NOMO-1 treated with DMSO at 0.1 percent for 48 hours (cell line): ENCODE results near the gene ZBTB7A.

Experiments used
- DNase-seq: peaks from one replicate; lab custom pipeline; 2025; ENCODE audit not compliant: unreplicated experiment; lab: John Stamatoyannopoulos, UW

The ZBTB7A gene

DNA sequence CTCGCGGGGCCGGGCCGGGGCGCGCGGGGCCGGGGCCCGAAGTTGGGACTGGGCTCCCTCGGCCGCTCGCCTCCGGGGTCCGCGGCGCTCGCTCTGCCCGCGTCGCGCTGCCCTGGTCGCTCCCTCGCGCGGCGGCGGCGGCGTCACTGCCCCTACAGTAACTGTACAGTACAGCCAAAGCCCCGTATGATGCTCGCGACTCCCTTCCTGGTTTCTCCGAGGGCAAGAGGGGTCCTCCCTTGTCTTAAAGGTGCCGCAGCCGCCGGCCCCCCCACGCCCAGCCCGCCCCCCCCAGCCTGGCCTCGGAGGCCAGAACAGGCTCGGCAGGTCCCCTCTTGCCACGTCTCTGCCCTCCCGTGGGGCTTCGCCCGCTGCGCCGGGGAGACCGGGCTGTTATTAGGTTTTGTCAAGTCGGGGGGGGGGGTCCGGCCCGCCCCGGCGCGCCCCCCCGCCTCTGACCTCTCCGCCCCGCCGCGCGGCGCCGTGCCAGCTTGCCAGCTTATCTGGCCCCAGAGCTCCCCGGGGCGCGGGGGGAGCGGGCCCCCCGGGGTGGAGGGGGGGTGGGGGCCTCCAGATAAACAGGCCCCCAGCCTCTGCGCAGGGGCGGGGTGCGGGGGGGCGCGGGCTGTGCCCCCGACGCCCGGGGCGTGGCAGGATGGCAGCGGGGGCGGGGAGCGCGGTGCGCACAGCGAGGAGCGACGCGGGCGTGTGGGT, at the start of gene ZBTB7A:
Gene ZBTB7A (minus strand): TSS at position 218 of the 714 bp plus-strand sequence. CDS start 11,667 bp downstream, outside the sequence.
- peak; percentile 94 for DNase-seq

DNA sequence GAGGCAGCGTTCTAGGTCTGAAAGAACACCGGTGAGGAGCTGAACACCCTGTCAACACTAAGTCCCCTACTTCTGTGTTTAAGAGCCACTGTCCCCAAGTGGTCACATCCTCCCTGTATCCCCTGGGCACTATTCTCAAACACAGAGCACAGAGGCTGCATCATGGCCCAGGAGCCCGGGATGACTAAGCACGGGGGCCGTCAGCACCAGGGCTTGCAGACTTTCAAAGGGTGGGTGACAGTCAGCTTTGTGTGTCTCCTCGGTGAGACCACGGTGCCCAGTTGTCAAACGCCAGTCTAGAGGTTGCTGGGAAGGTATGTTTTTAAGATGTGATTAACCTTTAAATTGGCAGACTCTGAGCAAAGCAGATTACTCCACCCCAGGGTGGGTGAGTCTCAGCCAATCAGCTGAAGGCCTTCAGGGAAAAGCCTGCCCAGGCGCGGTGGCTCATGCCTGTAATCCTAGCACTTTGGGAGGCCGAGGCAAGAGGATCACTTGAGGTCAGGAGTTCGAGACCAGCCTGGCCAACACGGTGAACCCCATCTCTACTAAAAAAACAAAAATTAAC, 49.2 kb upstream of the ZBTB7A start:
- no peak for DNase-seq

DNA sequence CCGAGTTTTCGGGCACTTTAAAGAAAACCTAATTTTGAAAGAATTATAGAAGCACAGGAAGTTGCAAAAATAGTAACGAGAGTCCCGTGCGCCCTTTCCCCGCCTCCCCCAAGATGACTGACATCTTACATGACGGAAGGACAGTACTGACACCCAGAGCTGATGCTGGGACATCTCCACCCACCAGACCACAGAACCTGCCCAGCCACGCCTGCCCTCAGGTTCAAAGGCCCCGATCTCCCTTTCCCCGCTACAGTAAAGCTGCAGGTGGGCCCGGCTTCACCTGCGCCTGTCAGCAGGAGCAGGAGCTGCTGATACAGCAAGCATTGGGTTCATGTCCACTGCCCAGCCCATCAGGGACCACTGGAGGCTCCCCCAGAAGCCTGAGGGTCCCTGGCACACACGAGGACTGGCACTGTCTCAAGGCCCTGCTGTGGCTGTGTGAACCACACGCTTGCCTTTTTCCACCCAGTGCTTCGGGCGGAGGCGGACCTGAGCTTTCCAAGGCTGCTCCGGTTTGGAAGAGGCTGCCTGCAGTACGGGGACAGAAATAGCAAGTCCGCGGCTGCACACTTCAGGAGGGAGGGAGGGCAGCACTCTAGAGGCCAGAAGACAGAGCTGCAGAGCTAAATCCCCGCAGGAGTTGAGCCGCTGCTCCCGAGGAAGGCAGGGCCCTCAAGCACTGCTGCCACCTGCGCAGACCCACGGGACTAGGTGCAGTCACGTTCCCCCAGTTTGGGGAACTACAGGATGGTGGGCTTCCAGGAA, 48.5 kb upstream of the ZBTB7A start:
- peak; percentile 86 for DNase-seq

DNA sequence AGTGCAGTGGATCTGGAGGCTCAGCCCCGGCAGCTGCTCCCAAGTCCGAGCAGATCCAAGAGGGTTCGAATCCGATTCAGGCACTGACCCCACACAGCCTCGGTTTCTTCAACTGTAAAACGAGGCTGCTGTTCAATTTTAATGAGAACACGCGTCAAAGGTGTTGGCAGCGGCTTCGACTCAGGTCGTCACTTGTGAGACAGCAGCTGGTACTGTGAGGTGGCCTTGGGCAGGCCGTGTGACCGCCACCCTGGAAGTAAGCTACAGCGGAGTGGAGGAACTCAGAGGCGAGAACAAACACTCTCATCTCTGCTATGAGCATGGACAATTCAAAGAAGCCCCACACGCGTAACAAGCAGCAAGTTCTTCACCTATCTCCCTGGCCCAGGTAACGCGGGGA, 47.5 kb upstream of the ZBTB7A start:
- DNase-seq, result no peak

DNA sequence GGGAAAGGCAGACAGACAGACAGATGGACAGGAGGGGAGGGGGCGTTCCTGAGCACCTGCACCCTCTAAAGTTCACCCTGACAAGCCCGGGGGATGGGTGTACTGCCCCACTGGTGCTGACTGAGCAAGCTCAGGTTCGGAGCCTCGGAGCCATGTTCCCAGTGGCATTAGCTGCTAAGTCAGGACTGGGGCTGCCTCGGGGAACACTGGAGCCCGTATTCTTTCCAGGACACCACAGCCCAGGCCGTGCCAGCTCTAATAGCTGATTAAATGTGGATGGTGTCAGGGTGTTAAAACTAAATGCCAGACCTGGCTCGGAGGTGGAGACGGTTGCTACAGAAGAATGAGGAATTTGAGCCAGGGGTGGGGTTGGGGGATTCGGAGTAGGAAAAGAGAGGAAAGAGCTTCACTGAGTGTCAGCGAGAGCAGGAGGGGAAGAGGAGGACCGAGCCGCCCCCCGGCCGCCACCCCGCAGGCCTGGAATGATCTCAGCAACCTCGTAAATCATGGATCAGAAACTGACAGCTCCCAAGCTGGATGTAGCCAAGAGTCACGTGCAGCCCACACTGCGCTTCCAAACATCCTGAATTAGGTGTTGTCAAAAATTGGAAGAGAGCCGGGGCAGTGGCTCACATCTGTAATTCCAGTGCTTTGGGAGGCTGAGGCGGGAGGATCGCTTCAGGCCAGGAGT, 46.8 kb upstream of the ZBTB7A start:
- no peak for DNase-seq

DNA sequence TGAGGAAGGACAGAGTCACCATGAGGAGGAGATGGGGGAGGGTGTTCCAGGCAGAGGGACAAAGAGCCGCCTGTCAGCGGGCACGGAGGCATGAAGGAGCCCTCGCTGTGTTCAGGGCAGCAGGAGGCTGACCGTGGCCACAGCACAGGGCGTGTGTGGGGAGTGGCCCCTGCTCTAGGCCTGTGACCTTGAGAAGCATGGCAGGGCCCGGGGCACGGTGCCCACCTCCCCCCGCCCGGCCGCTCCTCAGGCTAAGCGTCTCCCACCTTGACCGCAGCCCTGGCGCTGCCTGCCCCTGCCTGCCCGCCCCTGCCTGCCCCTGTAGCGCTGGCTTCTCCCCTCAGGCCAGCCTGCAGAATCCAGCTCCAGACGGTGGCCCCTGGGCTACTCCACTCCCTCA, 45.7 kb upstream of the ZBTB7A start:
- DNase-seq, result no peak

DNA sequence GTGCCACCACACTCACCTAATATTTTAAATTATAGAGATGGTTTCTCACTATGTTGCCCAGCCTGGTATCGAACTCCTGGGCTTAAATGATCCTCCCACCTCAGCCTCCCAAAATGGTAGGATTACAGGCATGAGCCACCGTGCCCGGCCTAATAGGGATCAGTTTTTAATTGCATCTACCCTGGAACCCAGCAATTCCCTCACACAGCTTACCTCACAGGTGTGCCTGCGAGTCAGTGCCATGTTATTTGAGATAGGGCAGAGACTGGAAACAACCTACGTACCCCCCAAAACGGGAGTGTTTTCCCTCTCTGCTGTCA, 42.9 kb upstream of the ZBTB7A start:
- no peak for DNase-seq

DNA sequence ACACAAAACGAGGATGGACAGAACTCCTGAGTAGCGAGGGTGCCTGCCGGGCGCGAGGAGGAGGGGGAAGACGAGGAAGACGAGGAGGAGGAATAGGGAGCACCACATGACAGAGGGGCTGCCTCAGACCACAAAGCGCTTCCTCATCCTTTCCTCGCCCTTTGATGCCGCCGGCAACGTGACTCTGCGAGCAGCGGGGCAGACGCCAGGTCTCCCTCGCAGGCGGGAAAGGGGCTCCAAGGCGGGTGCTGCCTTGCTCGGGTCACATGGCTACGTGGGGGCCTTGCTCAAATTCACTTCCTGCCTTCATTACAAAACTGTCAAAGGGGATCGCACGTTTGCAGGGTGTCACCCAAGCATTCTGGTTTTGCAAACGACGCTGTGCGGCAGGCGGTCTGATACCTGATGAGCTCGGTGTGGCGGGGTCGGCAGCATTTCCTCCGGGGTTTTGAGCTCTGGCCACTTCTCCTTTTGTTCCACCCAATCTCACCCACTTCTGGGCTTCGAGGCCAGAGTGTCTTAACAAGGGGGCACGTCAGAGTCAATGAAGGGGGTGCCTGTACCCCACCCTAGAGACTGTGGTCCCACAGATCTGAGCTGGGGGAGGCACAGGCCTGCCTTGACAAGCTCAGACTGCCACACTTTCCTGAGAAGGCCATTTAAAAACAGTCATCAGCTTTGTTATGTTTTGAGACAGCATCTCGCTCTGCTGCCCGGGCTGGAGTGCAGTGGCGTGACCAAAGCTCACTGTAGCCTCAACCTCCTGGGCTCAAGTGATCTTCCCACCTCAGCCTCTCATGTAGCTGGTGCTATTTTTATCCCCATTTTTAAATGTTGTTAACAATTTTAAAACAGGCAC, 42.3 kb upstream of the ZBTB7A start:
- peak; percentile 97 for DNase-seq

DNA sequence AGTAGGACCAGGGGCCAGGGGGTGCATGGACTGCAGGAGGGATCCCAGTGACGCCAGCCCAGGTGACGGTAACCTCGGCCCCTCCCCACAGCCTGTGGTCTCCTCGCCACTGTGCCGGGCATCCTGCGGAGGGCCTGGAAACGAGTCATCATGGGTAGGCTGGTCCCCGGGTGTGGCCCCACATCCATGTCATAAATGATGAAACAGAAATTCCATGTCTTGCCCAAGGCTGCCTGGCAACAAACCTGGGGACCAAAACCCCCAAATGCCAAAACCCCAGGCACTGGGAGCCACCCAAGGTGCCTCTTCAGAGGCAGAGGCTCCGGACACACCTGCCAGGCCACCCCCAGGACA, 36.4 kb upstream of the ZBTB7A start:
- no peak for DNase-seq

DNA sequence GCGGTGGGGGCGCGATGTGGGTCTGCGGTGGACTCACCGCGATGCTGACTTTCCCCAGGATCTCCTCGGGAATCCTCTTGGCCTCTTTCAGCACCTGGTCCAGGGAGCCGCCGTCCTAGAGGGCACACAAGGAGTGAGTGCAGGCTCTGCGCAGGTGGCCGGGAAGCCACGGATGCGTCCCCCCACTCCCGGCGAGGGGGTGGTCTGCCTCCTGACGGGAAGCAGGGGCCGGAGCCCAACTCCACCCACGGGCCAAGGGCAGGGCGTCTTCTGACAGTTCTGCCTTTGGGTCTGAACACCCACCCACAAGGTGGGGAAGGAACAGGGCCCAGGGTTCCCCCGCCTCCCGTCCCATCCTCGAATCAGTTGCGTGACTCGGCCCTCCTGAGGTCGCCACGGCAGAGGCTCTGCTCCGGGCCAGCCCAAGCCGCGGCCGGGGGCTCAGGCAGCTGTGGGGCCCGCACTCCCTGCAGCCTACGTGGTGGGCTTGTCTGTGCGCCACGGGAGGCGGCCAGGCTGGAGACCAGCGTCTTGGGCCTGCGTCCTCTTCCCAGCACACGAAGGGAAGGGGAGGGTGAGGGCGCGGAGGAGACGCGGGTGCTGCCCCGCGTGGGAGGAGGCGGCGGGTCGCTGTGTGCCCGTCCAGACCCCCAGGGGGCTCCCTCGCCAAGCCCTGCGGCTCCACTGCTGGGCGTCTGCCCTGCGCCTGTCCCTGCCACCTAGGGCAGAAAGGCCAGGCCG, 35.8 kb upstream of the ZBTB7A start:
- DNase-seq, result no peak

DNA sequence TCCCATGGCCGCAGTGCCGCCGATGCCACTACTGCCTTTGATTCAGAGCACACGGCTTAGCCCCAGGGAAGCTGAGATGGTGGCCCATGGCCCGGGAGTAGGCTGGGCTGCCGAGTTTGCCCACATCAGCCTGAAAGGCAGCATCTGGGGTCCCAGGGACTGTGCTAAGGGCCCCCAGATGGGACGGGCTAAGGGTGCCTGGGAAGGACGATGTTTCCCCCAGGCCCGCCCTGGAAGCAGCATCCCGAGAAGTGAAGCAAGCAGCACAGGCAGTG, 34.7 kb upstream of the ZBTB7A start:
- no peak for DNase-seq

DNA sequence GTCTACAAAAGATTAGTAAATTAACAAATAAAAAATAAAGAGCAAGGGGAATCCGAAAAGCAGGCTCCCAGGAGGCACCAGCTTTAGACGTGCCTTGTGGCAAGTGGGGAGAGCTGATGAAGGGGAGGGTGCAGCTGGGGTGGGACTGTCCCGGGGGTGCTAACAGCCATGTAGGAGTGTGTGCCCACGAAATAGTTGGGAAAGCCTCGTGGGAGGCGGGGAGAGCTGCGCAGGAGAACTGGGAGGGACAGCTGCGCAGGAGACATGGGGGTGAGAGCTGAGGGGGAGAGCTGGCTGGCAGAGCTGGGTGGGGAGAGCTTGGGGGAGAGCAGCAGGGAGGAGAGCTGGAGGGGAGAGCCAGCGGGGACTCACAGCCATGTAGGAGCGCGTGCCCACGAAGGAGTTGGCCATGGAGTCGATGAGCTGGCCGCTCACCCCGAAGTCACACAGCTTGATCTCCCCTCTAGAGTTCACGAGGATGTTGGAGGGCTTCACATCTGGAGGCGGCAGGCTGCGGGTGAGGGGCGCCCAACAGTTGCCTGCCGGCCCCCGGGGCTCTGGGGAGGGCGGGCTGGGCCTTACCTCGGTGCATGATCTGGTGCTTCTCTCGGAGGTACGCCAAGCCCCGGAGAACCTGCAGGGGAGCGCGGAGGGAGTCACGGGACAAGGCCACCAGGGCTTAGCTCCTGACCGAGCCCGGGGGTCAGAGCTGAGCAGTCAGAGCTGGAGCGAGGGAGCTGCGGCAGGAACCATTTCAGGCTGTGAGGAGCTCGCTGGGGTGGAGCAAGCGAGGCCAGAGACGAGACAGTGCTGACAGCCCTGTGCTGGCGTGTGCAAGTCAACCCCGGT, 34.2 kb upstream of the ZBTB7A start:
- no peak for DNase-seq

DNA sequence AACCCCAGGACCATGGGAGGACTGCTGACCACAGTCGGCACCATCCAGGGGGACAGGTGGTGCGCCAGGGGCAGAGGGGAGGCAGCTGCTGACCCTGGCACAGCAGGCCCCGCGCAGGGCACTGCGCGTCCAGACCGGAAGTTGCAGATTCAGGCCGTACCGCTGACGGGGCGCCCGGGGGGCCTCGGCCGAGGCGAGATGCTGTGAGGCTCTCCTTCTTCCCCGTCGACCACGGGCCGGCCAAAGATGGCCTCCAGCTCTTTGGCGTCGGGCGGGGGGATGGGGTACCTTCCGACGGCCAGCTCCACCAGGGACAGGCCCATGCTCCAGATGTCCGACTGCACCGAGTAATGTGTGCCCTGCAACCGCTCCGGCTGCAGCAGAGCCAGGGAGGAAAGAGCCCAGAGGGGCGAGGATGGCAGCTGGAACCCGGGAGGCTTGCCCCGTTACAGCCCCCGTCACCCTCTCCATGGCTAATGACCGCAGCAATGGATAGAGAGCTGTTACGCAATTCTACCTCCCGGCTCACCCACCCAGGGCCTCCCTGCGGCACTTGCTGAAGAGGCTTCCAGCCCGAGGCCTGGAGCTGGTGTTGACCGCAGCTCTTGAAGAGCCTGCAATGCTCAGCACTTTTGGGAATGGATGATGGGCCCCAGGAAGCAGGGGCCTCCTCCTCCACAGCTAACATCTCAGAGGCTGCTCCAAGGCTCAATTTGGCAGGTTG, 32.5 kb upstream of the ZBTB7A start:
- no peak for DNase-seq

DNA sequence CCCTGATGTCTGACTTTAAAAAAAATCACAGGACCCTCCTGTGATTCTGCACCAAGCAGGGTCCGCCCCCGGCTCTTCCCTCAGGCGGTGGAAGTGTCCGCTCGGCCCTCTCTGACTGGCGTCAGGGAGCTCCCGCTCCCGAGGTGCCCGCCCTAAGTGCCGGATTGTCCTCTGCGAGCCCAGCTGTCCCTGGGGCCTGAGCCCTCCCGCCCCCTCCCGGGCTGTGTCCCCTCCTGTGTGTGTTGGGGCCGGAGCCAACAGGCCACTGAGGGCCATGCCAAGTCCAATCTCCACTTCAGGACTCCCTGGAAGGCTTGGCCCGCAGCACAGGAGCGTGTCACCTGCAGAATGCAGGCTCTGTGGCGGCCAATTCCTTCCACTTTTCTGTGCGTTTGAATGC, 31.8 kb upstream of the ZBTB7A start:
- no peak for DNase-seq

DNA sequence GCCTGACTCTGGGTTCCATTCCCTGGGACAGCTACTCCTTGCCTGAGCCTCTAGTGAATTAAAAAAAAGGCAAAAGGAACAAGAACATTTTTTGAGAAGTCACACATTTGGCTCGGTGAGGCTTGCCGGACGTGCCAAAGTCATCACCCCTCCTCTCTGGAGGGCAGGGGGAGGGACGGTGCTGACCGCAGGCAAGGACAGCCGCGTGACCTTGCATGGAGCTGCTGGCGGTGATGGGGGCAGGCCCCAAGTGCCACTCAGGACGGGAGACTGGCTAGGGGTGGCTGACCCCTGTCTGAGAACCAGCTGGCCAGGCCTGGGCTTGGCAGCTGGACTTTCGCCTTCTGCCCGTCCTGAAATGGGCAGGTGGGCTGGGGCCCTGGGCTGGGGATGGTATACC, 30.8 kb upstream of the ZBTB7A start:
- DNase-seq, result no peak

DNA sequence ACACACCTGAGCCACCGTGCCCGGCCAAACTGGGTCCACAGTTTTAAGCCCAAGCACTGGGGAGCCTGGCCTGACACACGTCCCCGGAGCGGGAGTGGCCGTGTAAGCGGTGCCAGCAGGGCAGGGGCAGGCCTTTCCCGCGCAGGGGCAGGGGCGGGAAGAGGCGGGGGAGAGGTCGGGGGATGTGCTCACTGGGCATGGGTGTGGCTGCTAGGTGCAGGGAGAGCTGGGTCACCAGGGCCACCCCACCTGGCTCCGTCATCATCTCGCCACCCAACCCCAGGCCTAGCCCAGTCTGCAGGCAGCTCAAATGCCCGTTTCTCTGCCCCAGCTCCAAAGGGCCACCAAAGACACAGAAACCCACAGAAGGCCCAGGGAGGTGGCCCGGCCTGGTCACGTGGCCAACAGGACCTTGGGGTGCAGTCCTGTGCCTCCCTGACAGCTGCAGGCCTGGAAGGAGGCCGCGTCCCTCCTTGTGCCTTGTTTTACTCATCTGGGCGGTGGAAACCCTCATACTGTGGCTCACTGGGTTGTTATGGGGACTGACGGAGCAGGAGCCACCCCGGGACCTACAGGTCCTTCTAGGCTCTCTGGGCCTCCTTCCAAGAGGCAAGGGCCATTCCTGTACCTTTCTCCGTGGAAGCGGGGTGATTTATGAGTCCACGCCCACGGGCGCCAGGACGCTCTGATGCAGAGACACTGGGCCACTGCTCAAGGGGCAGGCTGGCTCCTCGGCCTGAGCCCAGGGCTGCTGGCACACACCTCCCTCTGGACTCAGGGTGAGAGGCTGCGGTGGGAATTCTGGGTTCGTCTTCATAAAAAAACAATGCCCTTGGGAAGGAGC, 29.6 kb upstream of the ZBTB7A start:
- DNase-seq, result no peak

DNA sequence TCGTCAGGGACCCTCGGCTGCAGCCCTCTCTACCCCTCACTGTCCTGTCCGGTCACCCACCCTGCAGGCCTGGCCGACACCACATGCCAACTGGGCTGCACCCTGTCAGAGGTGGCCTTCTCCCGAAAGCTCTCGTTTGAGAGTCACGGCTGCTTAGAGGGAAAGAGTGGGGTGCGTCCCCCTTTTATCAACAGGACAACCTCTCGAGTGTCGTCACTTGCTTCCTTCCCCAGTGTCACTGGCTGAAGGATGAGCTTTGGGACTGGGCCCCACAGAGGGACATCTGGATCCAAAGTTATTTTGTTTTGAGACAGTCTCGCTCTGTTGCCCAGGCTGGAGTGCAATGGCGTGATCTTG, 28.8 kb upstream of the ZBTB7A start:
- DNase-seq, result no peak

DNA sequence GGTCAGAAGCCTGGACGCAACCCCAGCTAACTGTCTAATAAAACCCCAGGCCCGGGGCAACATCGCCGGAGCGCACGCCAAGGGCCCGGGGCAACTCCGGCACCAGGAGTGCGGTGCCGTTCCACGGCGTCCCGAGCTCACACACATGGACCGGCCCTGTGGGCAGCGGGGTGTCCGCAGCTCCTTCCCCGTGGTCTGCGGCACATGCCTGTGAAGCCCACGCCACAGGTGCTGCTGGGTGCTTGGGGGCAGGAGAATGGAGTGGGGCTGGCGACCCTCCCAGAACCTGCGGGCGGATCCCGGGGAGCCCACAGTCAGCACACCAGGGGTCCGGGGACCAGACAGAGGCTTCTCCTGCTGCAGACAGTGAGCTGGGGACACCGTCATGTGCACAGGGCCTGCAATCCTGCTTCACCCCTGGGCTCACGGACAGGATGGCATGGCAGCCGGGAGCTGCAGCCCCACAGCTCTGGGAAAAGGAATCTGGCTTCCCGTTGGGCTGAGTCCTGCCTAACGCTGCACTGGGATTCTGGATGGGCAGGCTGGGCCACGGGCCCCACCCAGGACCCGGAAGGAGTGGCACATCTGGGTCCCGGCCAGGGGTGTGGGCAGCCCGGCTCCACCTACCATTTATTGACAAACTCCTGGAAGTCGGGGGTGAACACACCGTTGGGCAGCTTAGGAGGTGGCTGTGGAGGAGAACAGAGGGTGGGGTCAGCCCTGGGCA, 28.2 kb upstream of the ZBTB7A start:
- DNase-seq, result no peak
